GM18868 (cell line): ENCODE results near the gene NPAS4.
"Not testable (repeated sequence)": the region's sequence is repeated elsewhere in the genome, so short reads cannot be mapped to it uniquely, and the experiment has no call there.

ENCODE experiments used
- ATAC-seq: cut with Tn5 transposase; IDR thresholded peaks from one replicate; pipeline ENCODE4 v1.9.1; 2021; ENCODE audit warnings: mild to moderate bottlenecking, moderate library complexity; ENCODE audit not compliant: unreplicated experiment

The NPAS4 gene

DNA sequence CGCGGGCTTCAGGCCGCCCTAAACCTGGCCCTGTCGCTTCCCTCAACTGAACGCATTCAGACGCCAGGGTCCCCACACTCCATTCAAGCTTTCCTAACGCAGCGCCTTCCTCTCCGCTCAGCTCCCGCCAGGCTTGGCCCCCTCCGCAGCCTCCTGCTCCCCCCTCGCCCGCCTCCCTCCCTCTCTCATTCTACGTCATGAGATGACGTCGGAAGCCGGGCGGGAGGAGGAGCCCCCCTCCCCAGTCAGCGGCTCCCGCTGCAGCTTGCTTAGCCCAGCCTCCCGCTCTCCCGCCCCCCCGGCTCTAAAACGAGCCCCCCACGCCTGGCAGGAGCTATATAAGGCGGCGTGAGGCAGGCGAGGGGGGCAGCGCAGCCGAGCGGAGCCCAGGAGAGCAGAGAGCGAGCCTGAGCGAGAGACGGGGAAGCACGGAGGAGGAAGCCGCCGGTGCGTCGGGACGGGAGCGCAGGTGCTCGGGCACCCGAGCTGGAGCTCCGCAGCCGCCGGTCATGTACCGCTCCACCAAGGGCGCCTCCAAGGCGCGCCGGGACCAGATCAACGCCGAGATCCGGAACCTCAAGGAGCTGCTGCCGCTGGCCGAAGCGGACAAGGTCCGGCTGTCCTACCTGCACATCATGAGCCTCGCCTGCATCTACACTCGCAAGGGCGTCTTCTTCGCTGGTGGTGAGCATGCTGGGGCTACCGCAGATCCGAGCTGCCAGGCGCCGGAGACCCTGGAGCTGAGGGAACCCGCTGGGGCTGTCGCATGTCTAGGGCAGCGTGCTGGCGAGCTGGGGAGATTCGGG, at the start of gene NPAS4:
Gene NPAS4 (plus strand): TSS at position 365 of the 806 bp plus-strand sequence. CDS start 145 bp downstream, at position 510.
- no peak for ATAC-seq

- peak; percentile 78 for ATAC-seq
Measured at GRCh38 chr11:66371627-66372415, 49.0 kb upstream of the NPAS4 start, which contains the start of gene SLC29A2. Gene SLC29A2, minus strand, starts transcription at chr11:66371760. Its CDS starts 169 bp downstream, at chr11:66371591.

- ATAC-seq = no peak
Measured at GRCh38 chr11:66373265-66373664, 47.6 kb upstream of the NPAS4 start.

GRCh38 chr11:66373690-66374287, 47.0 kb upstream of the NPAS4 start:
- ATAC-seq = not testable (repeated sequence)

DNA sequence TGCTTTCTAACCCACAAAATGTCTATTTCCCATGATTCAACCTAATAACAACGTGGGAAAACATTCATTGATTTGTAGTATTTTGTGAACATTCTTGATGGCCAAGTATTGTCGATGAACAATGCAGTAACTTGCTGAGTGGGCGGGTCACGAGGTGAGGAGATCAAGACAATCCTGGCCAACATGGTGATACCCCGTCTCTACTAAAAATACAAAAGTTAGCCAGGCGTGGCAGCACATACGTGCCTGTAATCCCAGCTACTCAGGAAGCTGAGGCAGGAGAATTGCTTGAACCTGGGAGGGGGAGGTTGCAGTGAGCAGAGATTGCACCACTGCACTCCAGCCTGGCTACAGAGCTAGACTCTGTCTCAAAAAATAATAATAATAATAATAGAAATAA, 40.6 kb upstream of the NPAS4 start:
- not testable (repeated sequence) for ATAC-seq

- not testable (repeated sequence) for ATAC-seq
Measured at GRCh38 chr11:66384316-66384715, 36.5 kb upstream of the NPAS4 start.

DNA sequence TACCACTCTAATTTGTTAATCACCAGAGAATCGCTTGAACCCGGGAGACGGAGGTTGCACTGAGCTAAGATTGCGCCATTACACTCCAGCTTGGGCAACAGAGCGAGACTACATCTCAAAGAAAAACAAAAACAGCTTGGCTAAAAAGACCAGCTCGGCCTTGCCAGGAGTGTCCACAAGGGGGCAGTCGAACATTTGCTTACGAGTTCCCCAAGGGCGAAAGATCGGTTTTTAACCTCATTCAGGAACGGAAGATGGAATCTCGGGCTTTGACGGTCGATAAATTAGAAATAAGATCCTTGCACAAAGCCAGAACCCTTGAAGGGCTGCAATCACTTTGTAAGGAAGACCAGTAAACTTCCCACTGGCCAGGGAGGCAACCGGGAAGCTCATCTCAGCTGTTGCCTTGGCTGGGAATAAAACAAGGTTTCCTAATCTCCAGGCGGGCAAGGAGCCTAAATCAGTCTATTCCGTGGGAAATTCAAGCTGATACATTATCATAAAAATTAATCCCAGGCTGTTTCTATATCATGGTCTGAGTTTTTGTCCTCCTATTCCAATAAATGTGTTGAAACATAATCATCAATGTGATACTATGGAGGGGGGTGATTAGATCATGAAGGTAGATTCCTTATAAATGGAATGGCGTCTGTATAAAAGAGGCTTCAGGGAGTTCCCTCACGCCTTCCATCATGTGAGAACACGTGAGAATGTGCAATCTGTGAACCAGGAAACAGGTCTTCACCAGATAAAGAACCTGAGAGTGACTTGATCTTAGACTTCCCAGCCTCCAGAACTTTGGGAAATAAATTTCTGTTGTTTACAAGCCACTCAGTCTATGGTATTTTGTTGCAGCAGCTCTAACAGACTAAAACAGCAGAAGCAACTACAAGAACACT, 34.4 kb upstream of the NPAS4 start:
- no peak for ATAC-seq

- ATAC-seq = no peak
Measured at GRCh38 chr11:66388780-66389386, 32.0 kb upstream of the NPAS4 start.

DNA sequence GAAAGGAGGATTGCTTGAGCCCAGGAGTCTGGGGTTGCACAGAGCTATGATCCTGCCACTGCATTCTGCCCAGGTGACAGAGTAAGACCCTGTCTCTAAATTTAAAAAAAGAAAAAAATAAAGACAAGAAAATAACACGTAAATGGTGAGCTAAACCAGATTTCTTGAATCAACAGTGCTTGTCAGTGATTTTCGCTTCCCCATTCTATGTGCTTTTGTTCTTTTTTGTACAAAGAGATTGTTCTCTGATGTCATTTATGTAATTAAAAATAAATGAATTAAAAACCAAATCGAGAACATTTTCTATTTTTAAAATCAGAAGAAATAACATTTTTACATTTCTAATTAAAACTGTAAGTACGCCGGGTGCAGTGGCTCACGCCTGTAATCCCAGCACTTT, 29.5 kb upstream of the NPAS4 start:
- ATAC-seq = no peak

DNA sequence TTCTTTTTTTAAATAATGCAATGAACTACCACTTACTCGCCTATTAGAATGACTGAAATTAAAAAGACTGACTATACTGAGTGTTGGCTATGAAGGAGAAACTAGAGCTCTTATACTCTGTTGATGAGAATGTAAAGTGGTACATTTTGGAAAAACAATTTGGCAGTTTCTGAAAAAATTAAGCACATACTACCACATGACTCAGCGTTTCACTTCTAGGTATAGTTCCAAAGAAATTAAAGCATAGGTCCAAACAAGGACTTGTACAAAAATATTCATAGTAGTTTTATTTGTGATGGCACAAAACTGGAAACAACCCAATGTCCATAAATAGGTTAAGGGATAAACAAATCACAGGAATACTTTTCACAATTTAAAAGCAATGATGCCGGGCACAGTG, 26.9 kb upstream of the NPAS4 start:
- no peak for ATAC-seq

GRCh38 chr11:66407651-66408050, 13.2 kb upstream of the NPAS4 start:
- ATAC-seq = no peak

- ATAC-seq = peak; percentile 67
Measured at GRCh38 chr11:66408488-66409214, 12.2 kb upstream of the NPAS4 start.

- ATAC-seq = no peak
Measured at GRCh38 chr11:66409226-66409625, 11.6 kb upstream of the NPAS4 start.

- no peak for ATAC-seq
Measured at GRCh38 chr11:66410191-66410590, 10.6 kb upstream of the NPAS4 start.

DNA sequence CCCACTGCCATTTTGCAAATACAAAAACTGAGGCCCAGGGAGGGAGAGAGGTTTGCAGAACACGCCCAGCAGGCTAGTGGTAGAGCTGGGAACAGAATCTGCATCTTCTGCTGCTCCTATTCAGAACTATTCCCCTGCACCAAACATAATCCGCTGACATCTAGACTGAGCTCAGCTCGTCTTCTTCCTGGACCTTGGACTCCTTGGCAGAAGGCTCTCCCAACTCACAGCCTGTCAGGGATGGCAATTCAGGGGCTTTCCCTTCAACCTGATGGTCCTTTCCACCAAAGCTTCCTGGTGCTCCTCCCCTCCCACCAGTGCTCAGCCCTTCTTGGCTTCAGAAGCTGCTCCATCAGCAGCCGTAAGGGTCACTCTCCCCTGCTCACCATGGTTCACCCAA, 9.5 kb upstream of the NPAS4 start:
- no peak for ATAC-seq

GRCh38 chr11:66412110-66412509, 8.7 kb upstream of the NPAS4 start:
- no peak for ATAC-seq

DNA sequence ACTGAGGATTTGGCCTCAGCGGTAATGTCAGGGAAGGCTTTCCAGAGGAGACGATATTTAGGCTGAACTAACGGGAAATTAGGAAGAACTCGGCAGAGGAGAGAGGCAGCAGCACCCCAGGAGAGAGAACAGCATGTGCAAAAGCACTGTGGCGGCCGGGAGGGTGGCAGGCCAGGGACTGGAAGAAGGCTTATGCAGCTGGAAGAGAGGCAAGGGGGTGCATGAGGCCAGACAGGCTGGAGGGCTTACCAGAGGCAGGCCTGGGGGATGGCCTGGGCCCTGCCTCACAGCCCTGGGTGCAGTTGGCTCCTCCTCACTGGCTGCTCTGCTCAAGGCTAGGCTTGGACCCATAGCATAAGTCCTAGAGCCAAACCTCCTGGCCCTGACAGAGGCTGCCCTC, 7.7 kb upstream of the NPAS4 start:
- no peak for ATAC-seq

- no peak for ATAC-seq
Measured at GRCh38 chr11:66414120-66414934, 6.5 kb upstream of the NPAS4 start.

- ATAC-seq = no peak
Measured at GRCh38 chr11:66415423-66415822, 5.4 kb upstream of the NPAS4 start.
